Mesothelial cell of epicardium (in vitro differentiated cells): Measurements from ENCODE around the gene GHR. TPM values are rescaled to one million over a fixed set of nuclear protein-coding genes. Genes with fewer than 3 reads are reported as not detected.

Experiments
- DNase-seq, 2 experiments: peaks; one replicate each; pipeline ENCODE4 v3.0.0; 2021; ENCODE audit warnings: low spot score in 2 of 2; ENCODE audit not compliant: unreplicated experiment in 2 of 2
- H3K27ac Mint-ChIP-seq: 2 replicates; pipeline ENCODE4 v1.8.0; 2021; ENCODE audit warnings: mixed read lengths
- H3K27me3 Mint-ChIP-seq: 2 replicates; pipeline ENCODE4 v1.8.0; 2021; ENCODE audit warnings: low read depth, mixed read lengths
- H3K36me3 Mint-ChIP-seq: 2 replicates; pipeline ENCODE4 v1.8.0; 2021; ENCODE audit warnings: mixed read lengths
- H3K4me1 Mint-ChIP-seq: 2 replicates; pipeline ENCODE4 v1.8.0; 2021; ENCODE audit warnings: mixed read lengths
- H3K4me3 Mint-ChIP-seq: 2 replicates; pipeline ENCODE4 v1.8.0; 2021; ENCODE audit warnings: mild to moderate bottlenecking, moderate library complexity, mixed read lengths
- H3K9me3 Mint-ChIP-seq: 2 replicates; pipeline ENCODE4 v1.8.0; 2021; ENCODE audit warnings: mixed read lengths
- CTCF ChIP-seq: fragments of 200-600 bp; sonication (generic); IDR thresholded peaks from one replicate; pipeline ENCODE4 v1.5.0; 2021; ENCODE audit warnings: antibody characterized with exemption; ENCODE audit not compliant: unreplicated experiment
- total RNA-seq: library from RNA; stranded (reverse); gene quantifications from 3 replicates; pipeline ENCODE4 v1.2.1, GENCODE V29; 2021

The GHR gene
- total RNA-seq, 1 donor from 2014 or later, result 7.9 TPM

GRCh38 chr5:42516282-42517042 lies 93.2 kb downstream of the GHR start:
- Mint-ChIP-seq H3K9me3 (no peaks in the 10 kb centered on the region), H3K4me1 (no peaks in the 10 kb centered on the region), H3K36me3 (no peaks in the 10 kb centered on the region), H3K27me3 (no peaks in the 10 kb centered on the region), H3K27ac (no peak overlapping the region), H3K4me3 (no peak overlapping the region)
- DNase-seq, result no peak
- no peak for TF ChIP-seq CTCF

- Mint-ChIP-seq H3K27ac (no peak overlapping the region), H3K27me3 (no peaks in the 10 kb centered on the region), H3K36me3 (no peaks in the 10 kb centered on the region), H3K4me3 (no peak overlapping the region), H3K4me1 (no peaks in the 10 kb centered on the region), H3K9me3 (no peaks in the 10 kb centered on the region)
- DNase-seq, result no peak
- TF ChIP-seq CTCF, result no peak
Measured at GRCh38 chr5:42517164-42517563, 93.9 kb downstream of the GHR start.

- no peaks in the 10 kb centered on the region for H3K27me3 Mint-ChIP-seq
- no peaks in the 10 kb centered on the region for H3K4me1 Mint-ChIP-seq
- no peak for TF ChIP-seq CTCF
- H3K4me3 Mint-ChIP-seq, result no peak overlapping the region
- H3K9me3 Mint-ChIP-seq, result peaks cover 3% of the 10 kb centered on the region
- no peak for DNase-seq
- H3K36me3 Mint-ChIP-seq, result no peaks in the 10 kb centered on the region
- no peak overlapping the region for H3K27ac Mint-ChIP-seq
Measured at GRCh38 chr5:42518595-42519221, 95.5 kb downstream of the GHR start.

GRCh38 chr5:42520203-42520602 lies 97.0 kb downstream of the GHR start:
- no peak for DNase-seq
- Mint-ChIP-seq H3K4me1 (no peaks in the 10 kb centered on the region), H3K27me3 (no peaks in the 10 kb centered on the region), H3K4me3 (no peak overlapping the region), H3K9me3 (peaks cover 15% of the 10 kb centered on the region), H3K27ac (no peak overlapping the region), H3K36me3 (no peaks in the 10 kb centered on the region)
- no peak for TF ChIP-seq CTCF

- Mint-ChIP-seq H3K27ac (no peak overlapping the region), H3K4me1 (no peaks in the 10 kb centered on the region)
Measured at GRCh38 chr5:42520957-42521356, 97.7 kb downstream of the GHR start.

More at GRCh38 chr5:42520957-42521356, 97.7 kb downstream of the GHR start:
- Mint-ChIP-seq H3K9me3 (peaks cover 23% of the 10 kb centered on the region), H3K27me3 (no peaks in the 10 kb centered on the region), H3K4me3 (no peak overlapping the region), H3K36me3 (no peaks in the 10 kb centered on the region)
- no peak for DNase-seq
- no peak for TF ChIP-seq CTCF
